ENCODE data around the gene SAMD11. TPM values are rescaled to one million over a fixed set of nuclear protein-coding genes. Genes with fewer than 3 reads are reported as not detected.

Gene SAMD11
- total and polyA plus RNA-seq, 2 of the 8 experiments (the other 6 are each of a cell fraction or from before 2014, with no cell fraction given): 0.18 to 0.30 TPM

GRCh38 chr1:932776-933602, 9.3 kb downstream of the SAMD11 start:
- no peak overlapping the region for H3K14ac ChIP-seq (ENCODE audit: insufficient read length)
- H2AFZ ChIP-seq (ENCODE audit: low read length): no peak overlapping the region
- H2BK12ac ChIP-seq (ENCODE audit: low read depth, low read length): no peak overlapping the region
- FAIRE-seq: no peak
- no peak overlapping the region for H2BK120ac ChIP-seq (replicated peaks; ENCODE audit: low read depth, low read length)
- no peak overlapping the region for H3K18ac ChIP-seq (ENCODE audit: extremely low read depth, low read length)
- no peak overlapping the region for H3K9ac ChIP-seq (replicated peaks in 1 of 4; ENCODE audit: extremely low read depth in 1 of 4, low read depth in 3 of 4, low read length in 3 of 4)
- H3K36me3 ChIP-seq (ENCODE audit: control insufficient read depth in 2 of 4, insufficient read depth in 4 of 4, low read length in 3 of 4): no peaks in the 10 kb centered on the region
- H4K5ac ChIP-seq (ENCODE audit: insufficient read length, low read depth, low read length): no peak overlapping the region
- no peak for DNase-seq (ENCODE audit: low read depth in 1 of 2, low spot score in 2 of 2)
- POLR2A ChIA-PET (ENCODE audit: partially characterized antibody): interaction anchor here (0.6 to 1.1 kb wide), 2 partner anchors 27 to 28 kb away, joined by 3 read pairs; no protein-coding TSS in a partner anchor
- no peaks in the 10 kb centered on the region for H3K9me3 ChIP-seq (ENCODE audit: insufficient read depth in 2 of 2, low read depth in 1 of 2, low read length in 1 of 2)
- no peak overlapping the region for H2BK15ac ChIP-seq (ENCODE audit: low read length)
- H3K23me2 ChIP-seq (ENCODE audit: low read depth, low read length): no peaks in the 10 kb centered on the region
- H3K27me3 ChIP-seq (replicated peaks in 1 of 4; ENCODE audit: control insufficient read depth in 3 of 4, extremely low read depth in 1 of 4, insufficient read depth in 3 of 4, low read length in 3 of 4): peaks cover 64 to 86% (median 84%) of the 10 kb centered on the region in 4 experiments
- H3K79me1 ChIP-seq (ENCODE audit: low read depth, low read length): no peaks in the 10 kb centered on the region
- peaks cover 2 to 10% (median 8%) of the 10 kb centered on the region in 4 experiments for H3K4me1 ChIP-seq (replicated peaks in 1 of 4; ENCODE audit: control insufficient read depth in 3 of 4, insufficient read depth in 4 of 4, low read length in 3 of 4)
- no peak overlapping the region for H2BK5ac ChIP-seq (ENCODE audit: low read depth, low read length)
- no peak overlapping the region for H4K91ac ChIP-seq (replicated peaks; ENCODE audit: insufficient read length, low read length)
- H3K4ac ChIP-seq (replicated peaks; ENCODE audit: insufficient read length, low read depth, low read length): peak overlapping the region; percentile 78
- peaks cover 17 to 18% of the 10 kb centered on the region in 2 experiments for H4K20me1 ChIP-seq (replicated peaks in 1 of 2; ENCODE audit: control insufficient read depth in 1 of 2, insufficient read depth in 2 of 2, low read length in 2 of 2)
- H3K79me2 ChIP-seq (ENCODE audit: control insufficient read depth in 1 of 2, insufficient read depth in 2 of 2, low read length in 2 of 2): no peaks in the 10 kb centered on the region
- CTCF ChIA-PET (ENCODE audit: partially characterized antibody): interaction anchor here (0.9 to 1.4 kb wide), 4 partner anchors 18 to 28 kb away, joined by 3 to 6 read pairs (median 4); no protein-coding TSS in a partner anchor
- no peak overlapping the region for H3K4me2 ChIP-seq (ENCODE audit: insufficient read depth in 1 of 2, low read depth in 2 of 2, low read length in 2 of 2)
- no peak overlapping the region for H3K27ac ChIP-seq (ENCODE audit: low read depth, low read length)
- no peak overlapping the region; the same call in 1 of the 2 replicates for H4K8ac ChIP-seq (ENCODE audit: extremely low read depth, insufficient read depth, low read length)
- 83% methylated on average over 20 of the region's 25 CpGs; no CpG with 5 or more reads in 1 of the 2 experiments for whole genome bisulfite sequencing, 2 experiments (ENCODE audit: extremely low coverage in 1 of 2, insufficient coverage in 1 of 2, insufficient read length in 1 of 2, insufficient replicate concordance in 2 of 2, low coverage in 1 of 2, low lambda C conversion rate in 2 of 2, missing lambda C conversion rate in 1 of 2)
- H2BK20ac ChIP-seq (ENCODE audit: low read length): no peak overlapping the region
- H3K56ac ChIP-seq (replicated peaks; ENCODE audit: insufficient read length, low read depth, low read length): no peak overlapping the region
- no peak overlapping the region for H3K23ac ChIP-seq (ENCODE audit: insufficient read length)
- H2AK5ac ChIP-seq (ENCODE audit: low read depth, low read length): peak overlapping the region; percentile 65; the same call in 1 of the 2 replicates
- H3K4me3 ChIP-seq (ENCODE audit: extremely low read depth in 1 of 4, insufficient read depth in 2 of 4, low read depth in 3 of 4, low read length in 4 of 4): no peak overlapping the region
- no peak for TF ChIP-seq HDAC6 (IDR thresholded peaks at IDR 0.05; ENCODE audit: low read depth, low read length)
- no peak for TF ChIP-seq CREB1 (IDR thresholded peaks at IDR 0.05)
- no peak for TF ChIP-seq EGR1 (IDR thresholded peaks at IDR 0.05; ENCODE audit: borderline replicate concordance, low read depth, low read length)
- no peak for TF ChIP-seq POLR2AphosphoS5 (IDR thresholded peaks at IDR 0.05; ENCODE audit: low read depth, low read length)
